Spinal cord (tissue), 10 donors: ENCODE measurements around the gene KNG1. TPM values are rescaled to one million over a fixed set of nuclear protein-coding genes. Genes with fewer than 3 reads are reported as not detected.
"Not testable (repeated sequence)": the region's sequence is repeated elsewhere in the genome, so short reads cannot be mapped to it uniquely, and the experiment has no call there.

Source experiments
- DNase-seq, 6 donors: peaks; one replicate each; pipeline versions ENCODE4 v3.0.0 to v3.0.0-alpha.2; 2013 to 2015; ENCODE audit warnings: low spot score in 6 of 6, low read depth in 4 of 6
- H3K27ac ChIP-seq: one replicate; pipeline ENCODE4 v1.5.1; 2013; ENCODE audit warnings: low read depth, low read length, control low read depth
- H3K27me3 ChIP-seq: one replicate; pipeline ENCODE4 v1.6.1; 2013; ENCODE audit warnings: low read length; ENCODE audit not compliant: control insufficient read depth, insufficient read depth
- H3K36me3 ChIP-seq: one replicate; pipeline ENCODE4 v1.6.1; 2013; ENCODE audit warnings: low read length; ENCODE audit not compliant: control insufficient read depth, insufficient read depth
- H3K4me1 ChIP-seq: one replicate; pipeline ENCODE4 v1.6.1; 2013; ENCODE audit warnings: low read length; ENCODE audit not compliant: control insufficient read depth, insufficient read depth
- H3K4me3 ChIP-seq: one replicate; pipeline ENCODE4 v1.5.1; 2013; ENCODE audit warnings: low read depth, low read length, control low read depth
- H3K9me3 ChIP-seq: one replicate; pipeline ENCODE4 v1.6.1; 2013; ENCODE audit warnings: low read length; ENCODE audit not compliant: control insufficient read depth, insufficient read depth
- WGBS: methylation state at CpG from one replicate; pipeline ENCODE4 v1.1.5; 2013; ENCODE audit warnings: missing lambda C conversion rate; ENCODE audit not compliant: insufficient coverage; 5-methylcytosine and 5-hydroxymethylcytosine counted together
- polyA plus RNA-seq, 2 donors: library from polyadenylated mRNA; unstranded; fragments of 120-200 nt; gene quantifications; one replicate each; pipeline ENCODE4 v1.2.1, GENCODE V29; 2013; ENCODE audit not compliant: insufficient read length in 2 of 2
- total RNA-seq, 2 donors: library from RNA; depleted of rRNA in 1 of 2; stranded (reverse); fragments of 120-200 nt in 1 of 2; fragments of >200 nt in 1 of 2; gene quantifications; one replicate each; pipeline versions ENCODE4 v1.2.3 to v1.2.4, GENCODE V29; 2013 to 2014
- donor health status: healthy.

Gene KNG1
- total and polyA plus RNA-seq, 4 donors = 0.17 to 0.63 (median 0.45) TPM; not detected in 1

- DNase-seq, H3K27ac ChIP-seq, H3K36me3 ChIP-seq, H3K4me1 ChIP-seq, H3K27me3 ChIP-seq, H3K9me3 ChIP-seq, H3K4me3 ChIP-seq: not testable (repeated sequence)
- no CpG with 5 or more reads among the region's 2 CpGs for WGBS
These were observed 30.7 kb upstream of the KNG1 start for GRCh38 chr3:186686475-186686874.

- Histone ChIP-seq H3K4me3 (no peak overlapping the region), H3K27ac (no peak overlapping the region), H3K9me3 (no peaks in the 10 kb centered on the region), H3K36me3 (no peaks in the 10 kb centered on the region), H3K27me3 (no peaks in the 10 kb centered on the region), H3K4me1 (no peaks in the 10 kb centered on the region)
- 88% methylated on average over 5 of the region's 12 CpGs for WGBS
- no peak for DNase-seq
These were observed 30.0 kb upstream of the KNG1 start for GRCh38 chr3:186687120-186687651.

- H3K4me1 ChIP-seq, H3K27ac ChIP-seq, H3K27me3 ChIP-seq, DNase-seq, H3K36me3 ChIP-seq, H3K4me3 ChIP-seq, H3K9me3 ChIP-seq: not testable (repeated sequence)
- 100% methylated on average over 1 of the region's 1 CpG for WGBS
These were observed 26.9 kb upstream of the KNG1 start for GRCh38 chr3:186690304-186690703.

- Histone ChIP-seq H3K27me3 (no peaks in the 10 kb centered on the region), H3K36me3 (no peaks in the 10 kb centered on the region), H3K4me3 (no peak overlapping the region), H3K27ac (no peak overlapping the region), H3K4me1 (no peaks in the 10 kb centered on the region), H3K9me3 (no peaks in the 10 kb centered on the region)
- WGBS = 94% methylated on average over 7 of the region's 7 CpGs
- DNase-seq = no peak
These were observed 25.5 kb upstream of the KNG1 start for GRCh38 chr3:186691676-186692075.

- no peaks in the 10 kb centered on the region for H3K9me3 ChIP-seq
- DNase-seq = no peak
- no peak overlapping the region for H3K27ac ChIP-seq
- no peaks in the 10 kb centered on the region for H3K36me3 ChIP-seq
- H3K27me3 ChIP-seq = no peaks in the 10 kb centered on the region
- no CpG with 5 or more reads among the region's 3 CpGs for WGBS
- H3K4me3 ChIP-seq = no peak overlapping the region
- H3K4me1 ChIP-seq = no peaks in the 10 kb centered on the region
These were observed 23.3 kb upstream of the KNG1 start for GRCh38 chr3:186693843-186694242.

- Histone ChIP-seq H3K4me1 (no peaks in the 10 kb centered on the region), H3K27me3 (no peaks in the 10 kb centered on the region), H3K36me3 (no peaks in the 10 kb centered on the region), H3K9me3 (no peaks in the 10 kb centered on the region), H3K27ac (no peak overlapping the region), H3K4me3 (no peak overlapping the region)
- WGBS = 69% methylated on average over 3 of the region's 6 CpGs
- DNase-seq = no peak
These were observed 22.7 kb upstream of the KNG1 start for GRCh38 chr3:186694288-186695032.

- WGBS = 100% methylated on average over 1 of the region's 2 CpGs
- Histone ChIP-seq H3K27ac (no peak overlapping the region), H3K4me1 (no peaks in the 10 kb centered on the region), H3K27me3 (no peaks in the 10 kb centered on the region), H3K4me3 (no peak overlapping the region), H3K36me3 (no peaks in the 10 kb centered on the region), H3K9me3 (no peaks in the 10 kb centered on the region)
- no peak for DNase-seq
These were observed 20.6 kb upstream of the KNG1 start for GRCh38 chr3:186696522-186696921.

GRCh38 chr3:186697510-186697909, 19.6 kb upstream of the KNG1 start:
- H3K9me3 ChIP-seq = no peaks in the 10 kb centered on the region
- 90% methylated on average over 4 of the region's 4 CpGs for WGBS
- H3K4me1 ChIP-seq = no peaks in the 10 kb centered on the region
- H3K27ac ChIP-seq = no peak overlapping the region
- H3K4me3 ChIP-seq = no peak overlapping the region
- H3K36me3 ChIP-seq = no peaks in the 10 kb centered on the region
- no peak for DNase-seq
- H3K27me3 ChIP-seq = no peaks in the 10 kb centered on the region

- no peak for DNase-seq
- Histone ChIP-seq H3K4me3 (no peak overlapping the region), H3K36me3 (no peaks in the 10 kb centered on the region), H3K4me1 (no peaks in the 10 kb centered on the region), H3K9me3 (no peaks in the 10 kb centered on the region), H3K27me3 (no peaks in the 10 kb centered on the region), H3K27ac (no peak overlapping the region)
- 93% methylated on average over 3 of the region's 3 CpGs for WGBS
These were observed 16.9 kb upstream of the KNG1 start for GRCh38 chr3:186700267-186700666.

GRCh38 chr3:186702451-186702850, 14.7 kb upstream of the KNG1 start:
- not testable (repeated sequence) for H3K4me3 ChIP-seq, H3K27ac ChIP-seq, H3K9me3 ChIP-seq, DNase-seq, H3K36me3 ChIP-seq, H3K4me1 ChIP-seq, H3K27me3 ChIP-seq
